Measurements from ENCODE around the gene RNF112.

Gene RNF112

GRCh38 chr17:19410875-19411620 is at the start of gene RNF112:
Gene RNF112 (plus strand): TSS chr17:19411232. CDS start chr17:19411409, 177 bp downstream.
- in situ Hi-C loops (cut with MboI; ENCODE audit: low pct_unique_long_range_greater_than_20kb, low sequenced_read_pairs), result loop anchor here (10.0 kb wide), 1 partner anchor 46 kb away; the partner anchor contains the start of gene B9D1
- no peak for DNase-seq

GRCh38 chr17:19361326-19361725 is 49.7 kb upstream of the RNF112 start:
- in situ Hi-C loops (cut with MboI; ENCODE audit: low pct_unique_long_range_greater_than_20kb, low sequenced_read_pairs), result loop anchor here (10.0 kb wide), 2 partner anchors 53 to 83 kb away; partner anchors contain the start of gene RNF112
- no peak for DNase-seq

DNA sequence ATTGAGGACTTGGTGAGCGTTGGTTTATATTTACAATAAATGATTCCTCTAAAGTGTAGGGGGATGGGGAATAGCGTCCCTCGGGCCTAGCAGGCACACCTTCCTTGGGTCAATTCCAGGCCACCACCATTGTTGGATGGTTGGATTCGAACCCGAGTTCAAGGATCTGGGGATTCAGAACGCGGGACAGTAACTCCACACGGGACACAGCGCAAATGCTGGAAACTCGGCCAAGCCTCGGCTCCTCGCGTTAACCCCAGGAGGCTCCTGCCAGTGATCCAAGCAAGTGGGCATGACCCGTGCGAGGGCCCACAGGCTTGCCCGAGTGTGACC is 49.1 kb upstream of the RNF112 start:
- in situ Hi-C loops (cut with MboI; ENCODE audit: low pct_unique_long_range_greater_than_20kb, low sequenced_read_pairs), result loop anchor here (10.0 kb wide), 2 partner anchors 53 to 83 kb away; partner anchors contain the start of gene RNF112
- DNase-seq, result no peak

DNA sequence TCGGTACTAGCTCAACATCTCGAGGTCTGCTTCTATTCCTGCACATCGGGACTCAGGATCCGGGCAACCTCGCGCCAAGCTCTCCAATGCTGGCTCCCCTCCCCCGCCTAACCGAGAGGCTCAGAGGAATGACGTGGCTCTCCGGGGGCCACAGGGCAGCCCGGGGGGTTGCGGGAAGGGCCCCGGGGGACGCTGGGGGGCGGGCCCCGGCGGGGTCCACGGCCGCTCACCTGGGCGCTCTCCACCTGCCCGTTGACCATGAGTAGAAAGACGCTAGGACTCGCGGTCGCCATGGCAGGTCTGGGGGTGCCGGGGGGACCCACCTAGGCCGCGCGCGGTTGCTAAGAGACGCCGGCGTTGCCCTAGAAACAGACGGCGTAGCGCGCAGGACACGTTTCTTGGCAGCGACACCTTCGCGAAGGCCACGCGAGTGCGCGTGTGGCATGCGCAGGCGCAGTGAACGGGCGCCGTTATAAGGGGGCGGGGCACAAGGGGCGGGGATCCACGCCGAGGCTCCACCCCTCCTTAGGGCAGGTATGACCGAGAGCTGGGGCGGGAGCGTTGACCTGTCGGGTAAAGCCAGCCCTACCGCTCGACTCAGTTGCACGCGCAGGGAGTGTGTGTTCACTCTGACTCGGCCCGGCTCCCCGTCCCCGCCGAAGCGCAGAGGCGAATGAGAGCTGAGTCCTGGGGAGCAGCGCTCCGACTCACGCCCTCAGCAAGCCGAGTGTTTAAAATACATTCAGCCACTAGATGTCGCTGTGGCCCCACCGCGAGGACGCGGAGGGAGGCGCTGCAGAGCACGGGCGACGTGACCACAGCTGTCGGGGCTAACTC is 48.5 kb upstream of the RNF112 start, which contains the start of gene B9D1:
Gene B9D1 (minus strand): TSS at position 447 of the 837 bp plus-strand sequence. CDS start 154 bp downstream, at position 293.
- in situ Hi-C loops (cut with MboI; ENCODE audit: low pct_unique_long_range_greater_than_20kb, low sequenced_read_pairs), result loop anchor here (10.0 kb wide), 2 partner anchors 52 to 82 kb away; partner anchors contain the start of gene RNF112

GRCh38 chr17:19363114-19363438 is 48.0 kb upstream of the RNF112 start:
- DNase-seq, result no peak
- in situ Hi-C loops (cut with MboI; ENCODE audit: low pct_unique_long_range_greater_than_20kb, low sequenced_read_pairs), result loop anchor here (10.0 kb wide), 2 partner anchors 52 to 82 kb away; partner anchors contain the start of gene RNF112

More for the DNA sequence above, 48.5 kb upstream of the RNF112 start, which contains the start of gene B9D1:
- peak; percentile 94 for DNase-seq

GRCh38 chr17:19363460-19364035 is 47.5 kb upstream of the RNF112 start:
- no peak for DNase-seq
- in situ Hi-C loops (cut with MboI; ENCODE audit: low pct_unique_long_range_greater_than_20kb, low sequenced_read_pairs), result loop anchor here (10.0 kb wide), 2 partner anchors 51 to 81 kb away; partner anchors contain the start of gene RNF112

DNA sequence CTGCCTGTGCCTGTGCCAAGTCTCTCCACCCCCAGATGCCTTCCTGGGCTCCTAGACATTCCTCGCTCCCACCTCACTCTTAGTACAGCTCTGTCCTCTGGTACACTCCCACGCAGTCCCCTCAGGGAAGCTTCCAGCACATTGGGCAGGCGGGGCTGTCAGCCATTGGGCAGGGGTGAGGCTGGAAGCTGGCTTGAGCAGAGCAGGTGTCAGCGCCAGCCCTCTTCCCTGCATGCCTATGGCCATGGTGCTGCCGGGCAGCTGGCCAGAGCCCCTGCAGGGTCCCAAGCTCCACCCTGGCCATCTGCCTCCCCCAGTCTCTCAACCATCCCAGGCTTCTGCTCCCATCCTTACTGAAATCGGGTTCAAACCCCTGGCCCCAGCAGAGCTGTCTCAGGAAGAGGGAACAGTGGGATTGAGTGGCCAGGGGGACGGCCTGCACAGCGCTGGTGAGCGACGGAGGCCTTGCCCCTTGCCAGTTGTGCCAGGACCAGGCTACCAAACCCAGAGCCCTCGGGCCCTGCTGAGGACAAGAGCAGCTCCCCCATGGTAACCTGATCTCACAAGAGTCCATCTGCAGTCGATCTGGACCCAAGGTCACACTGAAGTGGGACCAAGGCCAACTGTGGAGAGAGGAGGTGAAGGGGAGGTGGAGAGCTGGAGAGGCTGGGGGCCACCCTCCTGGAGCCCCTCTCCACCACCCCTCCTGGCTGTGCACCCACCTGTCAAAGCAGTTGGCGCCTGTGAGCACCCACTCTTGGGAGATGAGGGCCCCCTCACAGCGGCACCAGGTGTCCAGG is 46.1 kb upstream of the RNF112 start:
- DNase-seq, result no peak
- in situ Hi-C loops (cut with MboI; ENCODE audit: low pct_unique_long_range_greater_than_20kb, low sequenced_read_pairs), result loop anchor here (10.0 kb wide), 2 partner anchors 50 to 80 kb away; partner anchors contain the start of gene RNF112

DNA sequence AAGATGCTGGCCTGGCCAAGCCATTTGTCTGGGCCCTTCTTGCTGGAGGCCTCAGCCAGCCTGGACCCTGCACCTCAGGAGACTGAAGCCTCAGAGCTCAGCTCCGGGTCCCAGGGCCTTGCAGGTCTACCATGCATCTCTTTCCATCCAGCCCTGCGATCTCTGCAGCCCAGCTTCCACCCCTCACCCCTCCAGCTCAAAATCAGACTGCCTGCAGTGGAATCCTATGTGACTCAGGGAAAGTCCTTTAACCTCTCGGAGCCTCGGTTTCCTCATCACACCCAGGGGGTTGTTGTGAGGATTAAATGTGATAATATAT is 45.6 kb upstream of the RNF112 start:
- in situ Hi-C loops (cut with MboI; ENCODE audit: low pct_unique_long_range_greater_than_20kb, low sequenced_read_pairs), result loop anchor here (10.0 kb wide), 2 partner anchors 49 to 79 kb away; partner anchors contain the start of gene RNF112
- DNase-seq, result no peak

DNA sequence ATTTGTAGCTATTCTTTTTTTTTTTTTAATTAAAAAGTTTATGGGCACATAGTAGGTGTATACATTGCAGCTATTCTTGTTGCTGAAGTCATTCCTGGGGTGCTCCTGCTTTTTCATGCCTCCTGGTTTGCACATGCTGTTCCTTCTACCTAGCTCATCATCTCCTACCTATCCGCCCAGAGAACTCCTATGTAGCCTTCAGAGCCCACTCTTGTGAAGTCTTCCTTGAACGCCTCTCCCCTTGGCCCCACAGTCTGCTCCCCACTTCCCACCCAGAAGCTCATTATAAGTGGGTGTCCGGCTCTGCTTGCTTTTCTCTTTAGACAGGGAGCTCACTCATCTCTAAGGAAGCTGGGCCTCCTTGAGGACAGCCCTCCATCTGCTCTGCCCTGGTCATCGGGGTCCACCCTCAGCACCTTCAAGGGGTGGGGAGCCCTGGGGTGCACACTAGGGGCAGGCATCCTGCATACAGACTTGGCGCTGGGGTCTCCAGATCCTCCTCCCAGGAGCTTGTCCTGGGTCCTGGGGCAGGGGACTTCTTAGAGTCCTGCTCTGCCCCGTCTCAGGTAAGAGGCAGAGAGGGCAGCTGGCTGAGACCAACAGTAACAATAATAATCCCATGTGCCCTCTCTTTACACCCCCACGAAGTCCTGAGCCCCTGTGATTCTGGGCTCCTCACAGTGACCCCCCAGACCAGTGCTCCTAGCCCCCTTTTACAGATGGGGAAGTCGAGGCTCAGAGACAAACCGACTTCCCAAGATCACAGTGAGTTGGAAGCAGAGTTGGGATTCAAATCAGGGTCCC is 45.0 kb upstream of the RNF112 start:
- in situ Hi-C loops (cut with MboI; ENCODE audit: low pct_unique_long_range_greater_than_20kb, low sequenced_read_pairs), result loop anchor here (10.0 kb wide), 2 partner anchors 49 to 79 kb away; partner anchors contain the start of gene RNF112
- DNase-seq, result no peak

- in situ Hi-C loops (cut with MboI; ENCODE audit: low pct_unique_long_range_greater_than_20kb, low sequenced_read_pairs), result loop anchor here (10.0 kb wide), 2 partner anchors 48 to 78 kb away; partner anchors contain the start of gene RNF112
- no peak for DNase-seq
These were observed 44.4 kb upstream of the RNF112 start for GRCh38 chr17:19366637-19366972.

DNA sequence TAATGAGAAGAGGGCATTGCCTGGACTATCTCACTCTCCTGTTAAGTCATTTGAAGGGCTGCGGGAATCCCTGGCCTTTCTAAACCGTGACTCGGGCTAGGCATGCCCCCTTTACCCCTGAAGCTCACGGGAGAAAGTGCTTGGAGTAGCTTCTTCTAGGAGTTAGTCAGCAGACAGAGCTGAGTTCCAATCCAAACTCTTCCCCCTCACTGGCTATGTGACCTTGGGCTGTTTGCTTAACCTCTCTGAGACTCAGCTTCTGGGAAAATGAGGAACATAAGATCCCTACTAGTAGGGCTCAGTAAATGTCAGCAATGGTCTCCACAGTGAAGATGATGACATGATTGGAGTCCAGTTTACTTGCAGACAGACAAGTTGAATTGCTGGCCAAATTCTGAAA is 42.8 kb upstream of the RNF112 start:
- in situ Hi-C loops (cut with MboI; ENCODE audit: low pct_unique_long_range_greater_than_20kb, low sequenced_read_pairs), result loop anchor here (10.0 kb wide), 2 partner anchors 47 to 77 kb away; partner anchors contain the start of gene RNF112
- no peak for DNase-seq

DNA sequence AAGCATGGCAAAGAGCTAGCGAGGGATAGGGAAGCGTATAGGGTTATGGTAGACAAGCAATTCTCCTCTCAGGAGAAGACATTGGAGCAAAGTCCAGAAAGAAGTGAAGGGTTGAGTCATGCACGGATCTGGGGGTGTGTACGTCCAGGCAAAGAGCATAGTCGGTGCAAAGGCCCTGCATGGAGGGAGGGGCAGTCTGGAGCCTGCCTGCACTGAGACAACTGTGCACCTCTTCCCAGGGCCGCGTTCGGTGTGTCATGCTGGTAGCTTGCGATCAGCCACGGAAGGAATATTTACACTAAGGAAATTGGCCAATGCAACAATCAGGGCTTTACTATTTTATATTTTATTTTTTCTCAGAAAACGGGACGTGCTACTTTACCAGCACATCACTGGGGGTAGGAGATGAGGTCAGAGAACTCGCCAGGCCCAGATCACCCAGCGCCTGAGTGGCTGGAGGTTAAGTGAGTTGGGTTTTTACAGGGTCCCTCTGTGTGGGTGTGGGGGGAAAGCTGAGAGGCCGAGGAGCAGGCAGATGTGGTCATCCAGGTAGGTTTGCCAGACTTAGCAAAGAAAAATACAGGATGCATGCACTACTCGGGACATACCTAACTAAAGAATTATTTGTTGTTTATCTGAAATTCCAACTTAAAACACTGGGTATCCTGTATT is 41.8 kb upstream of the RNF112 start:
- no peak for DNase-seq

GRCh38 chr17:19369846-19370492 is 41.1 kb upstream of the RNF112 start:
- no peak for DNase-seq
- in situ Hi-C loops (cut with MboI; ENCODE audit: low pct_unique_long_range_greater_than_20kb, low sequenced_read_pairs), result loop anchor here (10.0 kb wide), 2 partner anchors 45 to 75 kb away; partner anchors contain the start of gene RNF112

More for the DNA sequence above, 41.8 kb upstream of the RNF112 start:
- in situ Hi-C loops (cut with MboI; ENCODE audit: low pct_unique_long_range_greater_than_20kb, low sequenced_read_pairs), result loop anchor here (10.0 kb wide), 2 partner anchors 46 to 76 kb away; partner anchors contain the start of gene RNF112

DNA sequence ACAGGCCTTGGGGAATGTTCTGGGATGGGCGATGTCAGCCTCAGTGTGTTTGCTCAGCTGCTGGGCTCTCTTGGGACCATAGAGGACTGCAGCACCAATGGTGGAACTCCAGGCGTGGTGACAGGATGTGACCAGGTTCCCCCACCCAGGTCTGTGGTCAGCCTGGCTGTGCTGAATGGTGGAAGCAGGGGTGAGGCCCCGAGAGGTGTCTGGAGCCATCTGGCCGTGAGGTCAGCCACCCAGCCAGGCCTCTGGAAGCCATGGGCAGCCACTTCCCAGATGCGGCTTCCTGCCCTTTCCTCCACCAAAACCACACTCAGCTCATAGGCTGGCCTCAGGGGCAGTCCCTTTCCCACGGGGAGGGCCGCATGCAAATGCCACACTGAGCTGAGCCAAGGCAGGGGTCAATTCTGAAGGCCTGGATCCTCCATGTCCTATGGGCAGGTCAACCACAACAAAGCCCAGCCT is 40.5 kb upstream of the RNF112 start:
- DNase-seq, result no peak
- in situ Hi-C loops (cut with MboI; ENCODE audit: low pct_unique_long_range_greater_than_20kb, low sequenced_read_pairs), result no loop called here

- peak; percentile 25 for DNase-seq
- in situ Hi-C loops (cut with MboI; ENCODE audit: low pct_unique_long_range_greater_than_20kb, low sequenced_read_pairs), result no loop called here
These were observed 39.6 kb upstream of the RNF112 start for GRCh38 chr17:19371259-19372010.

GRCh38 chr17:19372011-19372370 is 39.0 kb upstream of the RNF112 start:
- in situ Hi-C loops (cut with MboI; ENCODE audit: low pct_unique_long_range_greater_than_20kb, low sequenced_read_pairs), result no loop called here
- no peak for DNase-seq

Measured in KBM-7 (cell line).